Sigmoid colon (tissue), 7 donors: ENCODE results near the gene SLC1A2. TPM values are rescaled to one million over a fixed set of nuclear protein-coding genes. Genes with fewer than 3 reads are reported as not detected.

ENCODE experiments used
- DNase-seq: peaks from one replicate; pipeline ENCODE4 v3.0.0-alpha.2; 2019
- H3K27ac ChIP-seq, 4 donors: fragments of 200-600 bp; sonication (generic); one replicate each; pipeline ENCODE4 v1.5.1; 2016 to 2019; ENCODE audit warnings: mild to moderate bottlenecking in 1 of 4
- H3K27me3 ChIP-seq, 3 donors: fragments of 200-600 bp; sonication (generic); one replicate each; pipeline ENCODE4 v1.5.1; 2019; ENCODE audit warnings: mild to moderate bottlenecking in 1 of 3
- H3K36me3 ChIP-seq, 4 donors: fragments of 200-600 bp; sonication (generic); one replicate each; pipeline ENCODE4 v1.5.1; 2016 to 2019
- H3K4me1 ChIP-seq, 4 donors: fragments of 200-600 bp; sonication (generic); one replicate each; pipeline ENCODE4 v1.5.1; 2017 to 2019
- H3K4me3 ChIP-seq, 4 donors: fragments of 200-600 bp; sonication (generic); one replicate each; pipeline ENCODE4 v1.5.1; 2017 to 2019; ENCODE audit warnings: mild to moderate bottlenecking in 2 of 4, moderate library complexity in 1 of 4
- H3K9me3 ChIP-seq, 4 donors: fragments of 200-600 bp in 3 of 4; sonication (generic) in 3 of 4; one replicate each; pipeline versions ENCODE4 v1.5.1 to v1.6.1; 2013 to 2019
- EP300 ChIP-seq, 4 donors: sonication (generic); formaldehyde crosslinking; IDR thresholded peaks; one replicate each; pipeline ENCODE4 v1.6.1; 2017; ENCODE audit warnings: antibody characterized with exemption in 4 of 4
- POLR2A ChIP-seq, 2 donors: fragments of 450-650 bp; IDR thresholded peaks; one replicate each; pipeline ENCODE4 v1.6.1; 2016; ENCODE audit warnings: antibody characterized with exemption in 2 of 2, mild to moderate bottlenecking in 2 of 2, moderate library complexity in 2 of 2
- POLR2AphosphoS5 ChIP-seq, 4 donors: sonication (generic); formaldehyde crosslinking; IDR thresholded peaks; one replicate each; pipeline ENCODE4 v1.6.1; 2017; ENCODE audit warnings: antibody characterized with exemption in 4 of 4
- WGBS, 2 donors: extraction: QIAGEN DNeasy Blood & Tissue Kit; methylation state at CpG; one replicate each; pipeline ENCODE4 v1.1.7; 2013; 5-methylcytosine and 5-hydroxymethylcytosine counted together
- intact Hi-C: fragments of 100-400 bp; cut with DNase I; formaldehyde crosslinking; loops from one replicate; pipeline ENCODE4 v1.15.1; 2023
- polyA plus RNA-seq, 3 donors: library from polyadenylated mRNA; stranded (reverse); fragments of 200-250 nt; gene quantifications; one replicate each; pipeline ENCODE4 v1.2.3, GENCODE V29; 2013
- total RNA-seq, 4 donors: library from RNA; depleted of rRNA; stranded (reverse); fragments of >200 nt; gene quantifications; one replicate each; pipeline ENCODE4 v1.1.0, GENCODE V29; 2016
- TF ChIP-seq, protein P1 (sequence below), 4 experiments: fragments of 450-650 bp in 3 of 4; fragments of 200-600 bp in 1 of 4; IDR thresholded peaks; one replicate each; pipeline ENCODE4 v1.5.1; 2016 to 2019; ENCODE audit warnings: antibody characterized with exemption in 4 of 4, mild to moderate bottlenecking in 3 of 4, moderate library complexity in 2 of 4
- donor health status: healthy with polysubstance abuse.
- donor health status: Bipolar disorder and iron deficiency.
- donor health status: healthy.

SLC1A2 gene
- total and polyA plus RNA-seq, 7 donors, result 0.14 to 2.2 (median 0.48) TPM; not detected in 1

DNA sequence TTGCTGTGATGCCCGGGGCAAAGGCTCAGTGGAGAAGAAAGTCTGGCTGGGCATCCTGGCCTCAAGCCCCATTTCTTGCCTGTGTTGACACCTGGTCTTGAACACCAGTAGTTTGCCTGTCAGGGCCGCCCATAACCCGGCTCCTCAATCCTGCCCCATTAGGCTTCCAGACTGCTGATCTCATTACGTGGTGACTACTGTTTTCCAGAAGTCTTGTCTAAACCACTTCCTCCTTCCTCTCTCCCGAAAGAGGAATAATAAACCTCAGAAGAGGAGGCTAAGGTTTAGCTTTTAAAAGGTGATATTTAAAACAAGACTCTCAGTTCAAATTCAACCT lies 182.7 kb downstream of the SLC1A2 start:
- H3K4me1 ChIP-seq, result peaks cover 0 to 25% (median 18%) of the 10 kb centered on the region in 4 donors
- H3K36me3 ChIP-seq, result peaks cover 0 to under 1% (median 0%) of the 10 kb centered on the region in 4 donors
- TF ChIP-seq POLR2A (IDR thresholded peaks at IDR 0.05), result no peak
- no peak for TF ChIP-seq POLR2AphosphoS5 (IDR thresholded peaks at IDR 0.05)
- TF ChIP-seq, protein P1, sequence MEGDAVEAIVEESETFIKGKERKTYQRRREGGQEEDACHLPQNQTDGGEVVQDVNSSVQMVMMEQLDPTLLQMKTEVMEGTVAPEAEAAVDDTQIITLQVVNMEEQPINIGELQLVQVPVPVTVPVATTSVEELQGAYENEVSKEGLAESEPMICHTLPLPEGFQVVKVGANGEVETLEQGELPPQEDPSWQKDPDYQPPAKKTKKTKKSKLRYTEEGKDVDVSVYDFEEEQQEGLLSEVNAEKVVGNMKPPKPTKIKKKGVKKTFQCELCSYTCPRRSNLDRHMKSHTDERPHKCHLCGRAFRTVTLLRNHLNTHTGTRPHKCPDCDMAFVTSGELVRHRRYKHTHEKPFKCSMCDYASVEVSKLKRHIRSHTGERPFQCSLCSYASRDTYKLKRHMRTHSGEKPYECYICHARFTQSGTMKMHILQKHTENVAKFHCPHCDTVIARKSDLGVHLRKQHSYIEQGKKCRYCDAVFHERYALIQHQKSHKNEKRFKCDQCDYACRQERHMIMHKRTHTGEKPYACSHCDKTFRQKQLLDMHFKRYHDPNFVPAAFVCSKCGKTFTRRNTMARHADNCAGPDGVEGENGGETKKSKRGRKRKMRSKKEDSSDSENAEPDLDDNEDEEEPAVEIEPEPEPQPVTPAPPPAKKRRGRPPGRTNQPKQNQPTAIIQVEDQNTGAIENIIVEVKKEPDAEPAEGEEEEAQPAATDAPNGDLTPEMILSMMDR (IDR thresholded peaks at IDR 0.05), result no peak
- TF ChIP-seq EP300 (IDR thresholded peaks at IDR 0.05), result no peak
- H3K27ac ChIP-seq, result no peak overlapping the region
- DNase-seq, result no peak
- no peaks in the 10 kb centered on the region for H3K27me3 ChIP-seq
- H3K4me3 ChIP-seq, result no peak overlapping the region
- 65 to 71% methylated on average over 5 of the region's 5 CpGs for WGBS, 2 donors
- intact Hi-C loops, result loop anchor here (10.0 kb wide), 2 partner anchors 242 to 312 kb away; no protein-coding TSS in a partner anchor
- no peaks in the 10 kb centered on the region for H3K9me3 ChIP-seq

DNA sequence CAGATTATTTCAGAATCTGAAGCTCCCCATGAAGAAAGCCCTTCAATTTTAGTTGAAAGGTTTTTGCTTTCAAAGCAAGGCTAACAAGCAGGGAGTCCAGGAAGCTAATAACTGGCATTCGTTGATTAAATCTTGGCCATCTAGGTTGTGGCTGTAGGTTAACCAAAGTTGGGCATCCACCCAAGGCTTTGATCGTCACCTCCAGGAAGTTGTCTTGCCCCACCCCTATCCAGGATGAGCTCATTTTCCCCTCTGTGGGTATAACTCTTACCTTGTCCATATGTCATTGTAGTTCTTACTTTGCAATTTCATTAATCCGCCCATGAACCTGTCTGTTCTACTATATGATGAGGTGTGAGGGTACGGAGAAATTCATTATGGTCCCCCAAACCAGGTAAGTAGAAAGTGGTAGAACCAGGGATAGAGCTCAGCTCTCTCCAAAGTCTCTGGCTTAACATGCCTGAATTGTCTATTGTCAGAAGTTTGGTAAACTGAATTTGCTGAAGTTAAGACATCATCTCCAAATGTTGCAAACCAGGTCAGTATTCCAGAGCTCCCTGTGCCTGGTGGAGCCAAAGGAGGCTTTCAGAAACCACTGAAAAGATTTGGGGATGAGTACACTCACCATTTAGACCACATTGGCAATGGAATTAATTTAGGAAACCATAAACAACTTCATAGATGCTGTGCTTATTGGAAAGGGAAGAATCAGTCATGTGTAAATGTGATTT lies 183.3 kb downstream of the SLC1A2 start:
- intact Hi-C loops, result loop anchor here (10.0 kb wide), 2 partner anchors 241 to 311 kb away; no protein-coding TSS in a partner anchor
- Histone ChIP-seq H3K27ac (no peak overlapping the region), H3K4me3 (no peak overlapping the region), H3K9me3 (no peaks in the 10 kb centered on the region), H3K27me3 (no peaks in the 10 kb centered on the region), H3K36me3 (peaks cover 0 to 6% (median 0%) of the 10 kb centered on the region in 4 donors), H3K4me1 (peaks cover 0 to 26% (median 19%) of the 10 kb centered on the region in 4 donors)
- TF ChIP-seq POLR2AphosphoS5 (IDR thresholded peaks at IDR 0.05), result no peak
- no peak for TF ChIP-seq EP300 (IDR thresholded peaks at IDR 0.05)
- no peak for TF ChIP-seq POLR2A (IDR thresholded peaks at IDR 0.05)
- TF ChIP-seq, protein P1 (IDR thresholded peaks at IDR 0.05), result no peak
- 39 to 61% methylated on average over 4 of the region's 4 CpGs for WGBS, 2 donors
- no peak for DNase-seq

DNA sequence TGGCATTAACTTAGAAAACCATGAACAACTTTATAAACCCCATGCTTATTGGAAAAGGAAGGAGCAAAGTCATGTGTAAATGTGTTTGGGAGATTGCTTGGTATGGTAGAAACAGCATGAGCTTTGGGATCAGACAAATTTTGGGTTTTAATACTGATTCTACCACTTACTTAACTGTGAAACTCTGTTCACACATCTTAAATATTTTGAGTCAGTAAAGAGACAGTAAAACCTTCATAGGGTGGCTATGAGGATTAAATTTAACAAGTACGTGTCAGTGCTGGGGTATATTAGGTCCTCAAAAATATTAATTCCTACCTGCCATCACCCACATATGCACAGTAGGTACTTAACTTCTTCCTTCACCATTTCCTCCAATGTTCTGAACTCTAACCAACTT lies 183.9 kb downstream of the SLC1A2 start:
- H3K9me3 ChIP-seq, result no peaks in the 10 kb centered on the region
- TF ChIP-seq POLR2A (IDR thresholded peaks at IDR 0.05) (no peak), EP300 (IDR thresholded peaks at IDR 0.05) (no peak), POLR2AphosphoS5 (IDR thresholded peaks at IDR 0.05) (no peak)
- TF ChIP-seq, protein P1 (IDR thresholded peaks at IDR 0.05), result no peak
- intact Hi-C loops, result loop anchor here (10.0 kb wide), 2 partner anchors 241 to 311 kb away; no protein-coding TSS in a partner anchor
- WGBS, 2 donors, result 36 to 42% methylated on average over 1 of the region's 1 CpG
- H3K27me3 ChIP-seq, result no peaks in the 10 kb centered on the region
- H3K4me1 ChIP-seq, result peaks cover 0 to 26% (median 19%) of the 10 kb centered on the region in 4 donors
- DNase-seq, result no peak
- no peak overlapping the region for H3K27ac ChIP-seq
- no peak overlapping the region for H3K4me3 ChIP-seq
- peaks cover 0 to 12% (median 0%) of the 10 kb centered on the region in 4 donors for H3K36me3 ChIP-seq

DNA sequence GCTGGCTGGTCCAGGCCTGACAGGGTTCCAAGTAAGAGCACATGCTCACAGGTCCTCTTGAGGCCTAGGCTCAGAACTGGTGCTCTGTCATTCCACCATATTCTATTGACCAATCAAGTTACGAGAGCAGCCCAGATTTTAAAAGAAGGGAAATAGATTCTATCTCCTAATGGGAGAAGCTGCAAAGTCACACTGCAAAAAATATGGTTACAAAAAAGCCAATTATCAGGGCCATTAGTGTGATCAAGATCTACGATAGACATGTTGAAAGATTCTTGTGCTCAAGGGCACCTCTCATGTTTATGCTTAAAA lies 184.2 kb downstream of the SLC1A2 start:
- Histone ChIP-seq H3K4me3 (no peak overlapping the region), H3K27me3 (no peaks in the 10 kb centered on the region), H3K36me3 (peaks cover 0 to 16% (median 0%) of the 10 kb centered on the region in 4 donors), H3K4me1 (peaks cover 0 to 26% (median 19%) of the 10 kb centered on the region in 4 donors), H3K9me3 (no peaks in the 10 kb centered on the region), H3K27ac (no peak overlapping the region)
- 98 to 99% methylated on average over 2 of the region's 2 CpGs for whole genome bisulfite sequencing, 2 donors
- no peak for DNase-seq
- intact Hi-C loops, result loop anchor here (10.0 kb wide), 2 partner anchors 240 to 310 kb away; no protein-coding TSS in a partner anchor
- TF ChIP-seq EP300 (IDR thresholded peaks at IDR 0.05) (no peak), POLR2AphosphoS5 (IDR thresholded peaks at IDR 0.05) (no peak), POLR2A (IDR thresholded peaks at IDR 0.05) (no peak)
- TF ChIP-seq, protein P1 (IDR thresholded peaks at IDR 0.05), result no peak
